ENCODE data around the gene MPI.

- TF ChIP-seq CTCF (IDR thresholded peaks at IDR 0.05) (peak; percentile 93 to 98 (median 98)), POLR2A (IDR thresholded peaks at IDR 0.05) (no peak), EP300 (IDR thresholded peaks at IDR 0.05) (no peak)
Measured at GRCh38 chr15:74950078-74950908, 60.5 kb downstream of the MPI start.
